Measurements from ENCODE around the gene TANGO6.
"Not testable (repeated sequence)": the region's sequence is repeated elsewhere in the genome, so short reads cannot be mapped to it uniquely, and the experiment has no call there.

Gene TANGO6

GRCh38 chr16:68834550-68834949, 8.8 kb upstream of the TANGO6 start:
- no peak overlapping the region for H3K9ac ChIP-seq (ENCODE audit: low read depth, low read length)
- peaks cover 55% of the 10 kb centered on the region for H3K36me3 ChIP-seq (ENCODE audit: insufficient read depth, low read depth, low read length)
- no peaks in the 10 kb centered on the region for H3K4me1 ChIP-seq (ENCODE audit: insufficient read depth, low read length)
- H3K9me3 ChIP-seq (ENCODE audit: insufficient read depth, low read depth, low read length): no peaks in the 10 kb centered on the region
- no peak overlapping the region for H3K4me3 ChIP-seq (ENCODE audit: low read length)
- no peak overlapping the region for H3K27ac ChIP-seq (ENCODE audit: low read length)
- no peaks in the 10 kb centered on the region for H3K27me3 ChIP-seq (ENCODE audit: insufficient read depth, low read length)

GRCh38 chr16:68835970-68836369, 7.4 kb upstream of the TANGO6 start:
- Histone ChIP-seq H3K27me3 (ENCODE audit: insufficient read depth, low read length) (no peaks in the 10 kb centered on the region), H3K4me3 (ENCODE audit: low read length) (no peak overlapping the region), H3K27ac (ENCODE audit: low read length) (no peak overlapping the region), H3K4me1 (ENCODE audit: insufficient read depth, low read length) (no peaks in the 10 kb centered on the region), H3K9ac (ENCODE audit: low read depth, low read length) (no peak overlapping the region), H3K36me3 (ENCODE audit: insufficient read depth, low read depth, low read length) (peaks cover 41% of the 10 kb centered on the region), H3K9me3 (ENCODE audit: insufficient read depth, low read depth, low read length) (no peaks in the 10 kb centered on the region)

- H3K4me1 ChIP-seq (ENCODE audit: insufficient read depth, low read length): no peaks in the 10 kb centered on the region
- H3K4me3 ChIP-seq (ENCODE audit: low read length): no peak overlapping the region
- H3K27ac ChIP-seq (ENCODE audit: low read length): no peak overlapping the region
- no peaks in the 10 kb centered on the region for H3K27me3 ChIP-seq (ENCODE audit: insufficient read depth, low read length)
- peaks cover 7% of the 10 kb centered on the region for H3K36me3 ChIP-seq (ENCODE audit: insufficient read depth, low read depth, low read length)
- H3K9me3 ChIP-seq (ENCODE audit: insufficient read depth, low read depth, low read length): no peaks in the 10 kb centered on the region
- no peak overlapping the region for H3K9ac ChIP-seq (ENCODE audit: low read depth, low read length)
Observed at GRCh38 chr16:68839831-68840230, 3.5 kb upstream of the TANGO6 start.

- peak overlapping the region; percentile 50 for H3K27ac ChIP-seq (ENCODE audit: low read length)
- not testable (repeated sequence) for H3K27me3 ChIP-seq (ENCODE audit: insufficient read depth, low read length); H3K4me1 ChIP-seq (ENCODE audit: insufficient read depth, low read length); H3K36me3 ChIP-seq (ENCODE audit: insufficient read depth, low read depth, low read length); H3K9me3 ChIP-seq (ENCODE audit: insufficient read depth, low read depth, low read length)
- H3K9ac ChIP-seq (ENCODE audit: low read depth, low read length): peak overlapping the region; percentile 87; the same call in 1 of the 2 replicates
- peak overlapping the region; percentile 86 for H3K4me3 ChIP-seq (ENCODE audit: low read length)
Observed at GRCh38 chr16:68842964-68843481, 308 bp upstream of the TANGO6 start.

GRCh38 chr16:68844211-68844564, 857 bp downstream of the TANGO6 start:
- Histone ChIP-seq H3K27ac (ENCODE audit: low read length) (peak overlapping the region; percentile 50), H3K9me3 (ENCODE audit: insufficient read depth, low read depth, low read length) (no peaks in the 10 kb centered on the region), H3K27me3 (ENCODE audit: insufficient read depth, low read length) (no peaks in the 10 kb centered on the region), H3K4me1 (ENCODE audit: insufficient read depth, low read length) (no peaks in the 10 kb centered on the region), H3K36me3 (ENCODE audit: insufficient read depth, low read depth, low read length) (no peaks in the 10 kb centered on the region), H3K9ac (ENCODE audit: low read depth, low read length) (peak overlapping the region; percentile 87; the same call in 1 of the 2 replicates), H3K4me3 (ENCODE audit: low read length) (peak overlapping the region; percentile 86)

GRCh38 chr16:68848786-68849185, 5.5 kb downstream of the TANGO6 start:
- Histone ChIP-seq H3K27ac (ENCODE audit: low read length) (no peak overlapping the region), H3K4me3 (ENCODE audit: low read length) (no peak overlapping the region), H3K36me3 (ENCODE audit: insufficient read depth, low read depth, low read length) (no peaks in the 10 kb centered on the region), H3K4me1 (ENCODE audit: insufficient read depth, low read length) (no peaks in the 10 kb centered on the region), H3K9me3 (ENCODE audit: insufficient read depth, low read depth, low read length) (no peaks in the 10 kb centered on the region), H3K27me3 (ENCODE audit: insufficient read depth, low read length) (no peaks in the 10 kb centered on the region), H3K9ac (ENCODE audit: low read depth, low read length) (no peak overlapping the region)

GRCh38 chr16:68850481-68850880, 7.2 kb downstream of the TANGO6 start:
- Histone ChIP-seq H3K9ac (ENCODE audit: low read depth, low read length) (no peak overlapping the region), H3K36me3 (ENCODE audit: insufficient read depth, low read depth, low read length) (no peaks in the 10 kb centered on the region), H3K4me1 (ENCODE audit: insufficient read depth, low read length) (no peaks in the 10 kb centered on the region), H3K27me3 (ENCODE audit: insufficient read depth, low read length) (no peaks in the 10 kb centered on the region), H3K9me3 (ENCODE audit: insufficient read depth, low read depth, low read length) (no peaks in the 10 kb centered on the region), H3K4me3 (ENCODE audit: low read length) (no peak overlapping the region), H3K27ac (ENCODE audit: low read length) (no peak overlapping the region)

- Histone ChIP-seq H3K9ac (ENCODE audit: low read depth, low read length) (no peak overlapping the region), H3K4me3 (ENCODE audit: low read length) (no peak overlapping the region), H3K27me3 (ENCODE audit: insufficient read depth, low read length) (no peaks in the 10 kb centered on the region), H3K4me1 (ENCODE audit: insufficient read depth, low read length) (no peaks in the 10 kb centered on the region), H3K9me3 (ENCODE audit: insufficient read depth, low read depth, low read length) (no peaks in the 10 kb centered on the region), H3K27ac (ENCODE audit: low read length) (no peak overlapping the region), H3K36me3 (ENCODE audit: insufficient read depth, low read depth, low read length) (no peaks in the 10 kb centered on the region)
Observed at GRCh38 chr16:68851601-68852000, 8.3 kb downstream of the TANGO6 start.

- Histone ChIP-seq H3K36me3 (ENCODE audit: insufficient read depth, low read depth, low read length) (0 out of 2 replicates have a peak, but pooled peaks cover 4% of the 10 kb centered on the region), H3K4me3 (ENCODE audit: low read length) (no peak overlapping the region), H3K9me3 (ENCODE audit: insufficient read depth, low read depth, low read length) (peaks cover 4% of the 10 kb centered on the region; the same call in 1 of the 2 replicates), H3K4me1 (ENCODE audit: insufficient read depth, low read length) (no peaks in the 10 kb centered on the region), H3K27ac (ENCODE audit: low read length) (no peak overlapping the region), H3K27me3 (ENCODE audit: insufficient read depth, low read length) (no peaks in the 10 kb centered on the region), H3K9ac (ENCODE audit: low read depth, low read length) (no peak overlapping the region)
Observed at GRCh38 chr16:68857479-68857878, 14.1 kb downstream of the TANGO6 start.

- Histone ChIP-seq H3K9me3 (ENCODE audit: insufficient read depth, low read depth, low read length) (peaks cover 4% of the 10 kb centered on the region; the same call in 1 of the 2 replicates), H3K4me1 (ENCODE audit: insufficient read depth, low read length) (no peaks in the 10 kb centered on the region), H3K4me3 (ENCODE audit: low read length) (no peak overlapping the region), H3K27ac (ENCODE audit: low read length) (no peak overlapping the region), H3K27me3 (ENCODE audit: insufficient read depth, low read length) (no peaks in the 10 kb centered on the region), H3K36me3 (ENCODE audit: insufficient read depth, low read depth, low read length) (peaks cover 10% of the 10 kb centered on the region), H3K9ac (ENCODE audit: low read depth, low read length) (no peak overlapping the region)
Observed at GRCh38 chr16:68859828-68860227, 16.5 kb downstream of the TANGO6 start.

GRCh38 chr16:68860978-68861892, 17.9 kb downstream of the TANGO6 start:
- Histone ChIP-seq H3K4me1 (ENCODE audit: insufficient read depth, low read length) (no peaks in the 10 kb centered on the region), H3K27ac (ENCODE audit: low read length) (no peak overlapping the region), H3K27me3 (ENCODE audit: insufficient read depth, low read length) (no peaks in the 10 kb centered on the region), H3K36me3 (ENCODE audit: insufficient read depth, low read depth, low read length) (peaks cover 10% of the 10 kb centered on the region), H3K9ac (ENCODE audit: low read depth, low read length) (no peak overlapping the region), H3K9me3 (ENCODE audit: insufficient read depth, low read depth, low read length) (peaks cover 4% of the 10 kb centered on the region; the same call in 1 of the 2 replicates), H3K4me3 (ENCODE audit: low read length) (no peak overlapping the region)

- H3K9ac ChIP-seq (ENCODE audit: low read depth, low read length): no peak overlapping the region
- H3K9me3 ChIP-seq (ENCODE audit: insufficient read depth, low read depth, low read length): no peaks in the 10 kb centered on the region
- peaks cover 6% of the 10 kb centered on the region for H3K36me3 ChIP-seq (ENCODE audit: insufficient read depth, low read depth, low read length)
- H3K4me3 ChIP-seq (ENCODE audit: low read length): no peak overlapping the region
- H3K4me1 ChIP-seq (ENCODE audit: insufficient read depth, low read length): peaks cover 13% of the 10 kb centered on the region
- no peaks in the 10 kb centered on the region for H3K27me3 ChIP-seq (ENCODE audit: insufficient read depth, low read length)
- H3K27ac ChIP-seq (ENCODE audit: low read length): no peak overlapping the region
Observed at GRCh38 chr16:68866933-68867332, 23.6 kb downstream of the TANGO6 start.

All from iPS-20b (cell line).